Naive B cell (primary cell): Measurements from ENCODE around the gene TPCN2. TPM values are rescaled to one million over a fixed set of nuclear protein-coding genes. Genes with fewer than 3 reads are reported as not detected.
"Not testable (repeated sequence)": the region's sequence is repeated elsewhere in the genome, so short reads cannot be mapped to it uniquely, and the experiment has no call there.

Experiments
- ATAC-seq, 2 donors: fragments of 150-1000 bp; cut with Tn5 transposase; 2 replicates each; pipeline ENCODE4 v1.10.0; 2021; ENCODE audit warnings: low read depth in 2 of 2, mild to moderate bottlenecking in 2 of 2, moderate library complexity in 2 of 2
- DNase-seq: peaks from one replicate; pipeline ENCODE4 v3.0.0; 2022
- H3K27ac Mint-ChIP-seq, 6 donors: one replicate each; pipeline ENCODE4 v1.8.0; 2020 to 2022; ENCODE audit warnings: mild to moderate bottlenecking in 6 of 6, mixed read lengths in 6 of 6, moderate library complexity in 5 of 6, inconsistent platforms in 2 of 6
- H3K27me3 Mint-ChIP-seq, 3 donors: one replicate each; pipeline ENCODE4 v1.8.0; 2021 to 2022; ENCODE audit warnings: mixed read lengths in 3 of 3, mild to moderate bottlenecking in 1 of 3
- H3K36me3 Mint-ChIP-seq, 2 donors: one replicate each; pipeline ENCODE4 v1.8.0; 2020 to 2022; ENCODE audit warnings: mixed read lengths in 2 of 2, inconsistent platforms in 1 of 2, mild to moderate bottlenecking in 1 of 2
- H3K4me1 Mint-ChIP-seq, 3 donors: one replicate each; pipeline ENCODE4 v1.8.0; 2020 to 2022; ENCODE audit warnings: mixed read lengths in 3 of 3, inconsistent platforms in 1 of 3, mild to moderate bottlenecking in 1 of 3, moderate library complexity in 1 of 3
- H3K4me3 Mint-ChIP-seq, 8 donors: one replicate each; pipeline ENCODE4 v1.8.0; 2020 to 2022; ENCODE audit warnings: mild to moderate bottlenecking in 8 of 8, mixed read lengths in 8 of 8, moderate library complexity in 8 of 8, inconsistent platforms in 2 of 8
- H3K9me3 Mint-ChIP-seq, 7 donors: one replicate each; pipeline ENCODE4 v1.8.0; 2020 to 2022; ENCODE audit warnings: mixed read lengths in 7 of 7, mild to moderate bottlenecking in 5 of 7, inconsistent platforms in 2 of 7, moderate library complexity in 1 of 7
- polyA plus RNA-seq, 6 donors: library from polyadenylated mRNA; unstranded; fragments of 300-500 nt; fragmentation: Illumina TruSeq; gene quantifications; one replicate each; pipeline ENCODE4 v1.2.3, GENCODE V29; 2021; ENCODE audit warnings: low read depth in 6 of 6

Gene TPCN2
- polyA plus RNA-seq, 6 donors from 2014 or later, result 4.8 to 12.5 (median 6.9) TPM

- peaks cover 15 to 16% (median 16%) of the 10 kb centered on the region in 3 donors for H3K4me1 Mint-ChIP-seq
- H3K9me3 Mint-ChIP-seq, result peaks cover 3 to 16% (median 13%) of the 10 kb centered on the region in 7 donors
- ATAC-seq (no peak), DNase-seq (no peak)
- H3K27ac Mint-ChIP-seq, result no peak overlapping the region
- no peaks in the 10 kb centered on the region for H3K27me3 Mint-ChIP-seq
- peaks cover 0 to 8% of the 10 kb centered on the region in 2 donors for H3K36me3 Mint-ChIP-seq
- H3K4me3 Mint-ChIP-seq, result peak overlapping the region in 1 of 8 donors; percentile 72
These were observed 78.5 kb downstream of the TPCN2 start for GRCh38 chr11:69127081-69127850.

- Mint-ChIP-seq H3K4me3 (no peak overlapping the region), H3K4me1 (peaks cover 10 to 12% (median 12%) of the 10 kb centered on the region in 3 donors), H3K9me3 (peaks cover 3 to 17% (median 13%) of the 10 kb centered on the region in 7 donors), H3K27me3 (no peaks in the 10 kb centered on the region), H3K27ac (no peak overlapping the region), H3K36me3 (peaks cover 0 to 8% of the 10 kb centered on the region in 2 donors)
- ATAC-seq (no peak), DNase-seq (no peak)
These were observed 79.2 kb downstream of the TPCN2 start for GRCh38 chr11:69127884-69128283.

- DNase-seq, result no peak
- ATAC-seq, result no peak
- H3K36me3 Mint-ChIP-seq, result peaks cover 5 to 8% of the 10 kb centered on the region in 2 donors
- no peaks in the 10 kb centered on the region for H3K27me3 Mint-ChIP-seq
- no peak overlapping the region for H3K27ac Mint-ChIP-seq
- peaks cover 5 to 7% (median 6%) of the 10 kb centered on the region in 3 donors for H3K4me1 Mint-ChIP-seq
- H3K9me3 Mint-ChIP-seq, result peaks cover 3 to 29% (median 17%) of the 10 kb centered on the region in 7 donors
- no peak overlapping the region for H3K4me3 Mint-ChIP-seq
These were observed 80.3 kb downstream of the TPCN2 start for GRCh38 chr11:69129053-69129452.

- H3K9me3 Mint-ChIP-seq, result peaks cover 3 to 31% (median 19%) of the 10 kb centered on the region in 7 donors
- ATAC-seq (no peak), DNase-seq (no peak)
- H3K4me3 Mint-ChIP-seq, result no peak overlapping the region
- H3K27me3 Mint-ChIP-seq, result no peaks in the 10 kb centered on the region
- peaks cover 4 to 10% (median 6%) of the 10 kb centered on the region in 3 donors for H3K4me1 Mint-ChIP-seq
- H3K27ac Mint-ChIP-seq, result no peak overlapping the region
- H3K36me3 Mint-ChIP-seq, result peaks cover 5 to 8% of the 10 kb centered on the region in 2 donors
These were observed 80.9 kb downstream of the TPCN2 start for GRCh38 chr11:69129647-69130046.

- peaks cover 3 to 31% (median 19%) of the 10 kb centered on the region in 7 donors for H3K9me3 Mint-ChIP-seq
- DNase-seq (no peak), ATAC-seq (no peak)
- no peak overlapping the region for H3K4me3 Mint-ChIP-seq
- peaks cover 5 to 8% of the 10 kb centered on the region in 2 donors for H3K36me3 Mint-ChIP-seq
- no peak overlapping the region for H3K27ac Mint-ChIP-seq
- H3K4me1 Mint-ChIP-seq, result peaks cover 4 to 14% (median 6%) of the 10 kb centered on the region in 3 donors
- H3K27me3 Mint-ChIP-seq, result no peaks in the 10 kb centered on the region
These were observed 81.9 kb downstream of the TPCN2 start for GRCh38 chr11:69130654-69131053.

- Mint-ChIP-seq H3K27me3 (no peaks in the 10 kb centered on the region), H3K4me3 (no peak overlapping the region), H3K4me1 (peaks cover 4 to 17% (median 6%) of the 10 kb centered on the region in 3 donors), H3K36me3 (peaks cover 5 to 8% of the 10 kb centered on the region in 2 donors), H3K9me3 (peaks cover 3 to 31% (median 21%) of the 10 kb centered on the region in 7 donors), H3K27ac (no peak overlapping the region)
- ATAC-seq, result no peak
- DNase-seq, result no peak
These were observed 82.4 kb downstream of the TPCN2 start for GRCh38 chr11:69131121-69131566.

GRCh38 chr11:69131644-69132300, 83.0 kb downstream of the TPCN2 start:
- DNase-seq (no peak), ATAC-seq (no peak)
- Mint-ChIP-seq H3K27ac (peak overlapping the region in 1 of 6 donors; percentile 66), H3K27me3 (no peaks in the 10 kb centered on the region), H3K9me3 (peaks cover 3 to 31% (median 21%) of the 10 kb centered on the region in 7 donors), H3K4me1 (peaks cover 4 to 19% (median 6%) of the 10 kb centered on the region in 3 donors), H3K4me3 (peak overlapping the region in 1 of 8 donors; percentile 54), H3K36me3 (peaks cover 5 to 8% of the 10 kb centered on the region in 2 donors)

GRCh38 chr11:69132301-69132670, 83.6 kb downstream of the TPCN2 start:
- Mint-ChIP-seq H3K27ac (no peak overlapping the region), H3K4me1 (peaks cover 4 to 19% (median 6%) of the 10 kb centered on the region in 3 donors), H3K27me3 (no peaks in the 10 kb centered on the region), H3K4me3 (peak overlapping the region in 1 of 8 donors; percentile 54), H3K9me3 (peaks cover 3 to 31% (median 21%) of the 10 kb centered on the region in 7 donors), H3K36me3 (peaks cover 5 to 8% of the 10 kb centered on the region in 2 donors)
- DNase-seq (no peak), ATAC-seq (no peak)

- H3K27me3 Mint-ChIP-seq, result no peaks in the 10 kb centered on the region
- DNase-seq (no peak), ATAC-seq (no peak)
- H3K27ac Mint-ChIP-seq, result no peak overlapping the region
- no peak overlapping the region for H3K4me3 Mint-ChIP-seq
- H3K36me3 Mint-ChIP-seq, result peaks cover 5 to 8% of the 10 kb centered on the region in 2 donors
- peaks cover 4 to 19% (median 6%) of the 10 kb centered on the region in 3 donors for H3K4me1 Mint-ChIP-seq
- peaks cover 3 to 25% (median 15%) of the 10 kb centered on the region in 7 donors for H3K9me3 Mint-ChIP-seq
These were observed 84.5 kb downstream of the TPCN2 start for GRCh38 chr11:69133251-69133650.

- DNase-seq, ATAC-seq, H3K36me3 Mint-ChIP-seq, H3K27me3 Mint-ChIP-seq: not testable (repeated sequence)
- peak overlapping the region in 2 of 6 donors; percentile 54 to 60 for H3K27ac Mint-ChIP-seq
- H3K4me1 Mint-ChIP-seq, result peaks cover 4 to 21% (median 6%) of the 10 kb centered on the region in 3 donors
- peak overlapping the region in 2 of 8 donors; percentile 8 to 54 for H3K4me3 Mint-ChIP-seq
- H3K9me3 Mint-ChIP-seq, result peaks cover 0 to 16% (median 8%) of the 10 kb centered on the region in 7 donors
These were observed 85.5 kb downstream of the TPCN2 start for GRCh38 chr11:69134182-69134581.

- no peak overlapping the region for H3K27ac Mint-ChIP-seq
- H3K36me3 Mint-ChIP-seq, result peaks cover 0 to 5% of the 10 kb centered on the region in 2 donors
- ATAC-seq, result no peak
These were observed 86.2 kb downstream of the TPCN2 start for GRCh38 chr11:69134957-69135356.

GRCh38 chr11:69135420-69136363, 87.0 kb downstream of the TPCN2 start:
- Mint-ChIP-seq H3K27me3 (no peaks in the 10 kb centered on the region), H3K27ac (no peak overlapping the region), H3K9me3 (peaks cover 0 to 19% (median 8%) of the 10 kb centered on the region in 7 donors), H3K36me3 (peaks cover 0 to 5% of the 10 kb centered on the region in 2 donors), H3K4me3 (no peak overlapping the region), H3K4me1 (peaks cover 4 to 27% (median 6%) of the 10 kb centered on the region in 3 donors)
- no peak for DNase-seq
- ATAC-seq, result no peak

More at GRCh38 chr11:69134957-69135356, 86.2 kb downstream of the TPCN2 start:
- Mint-ChIP-seq H3K4me1 (peaks cover 4 to 21% (median 6%) of the 10 kb centered on the region in 3 donors), H3K9me3 (peaks cover 0 to 16% (median 8%) of the 10 kb centered on the region in 7 donors), H3K27me3 (no peaks in the 10 kb centered on the region), H3K4me3 (no peak overlapping the region)
- no peak for DNase-seq
